HG03064 (cell line): ENCODE measurements around the gene CEP44.

ENCODE experiments used
- ATAC-seq: cut with Tn5 transposase; IDR thresholded peaks from one replicate; pipeline ENCODE4 v1.9.1; 2021; ENCODE audit warnings: low read depth; ENCODE audit not compliant: unreplicated experiment

Gene CEP44

GRCh38 chr4:174380699-174381439, 97.2 kb downstream of the CEP44 start:
- ATAC-seq = no peak

DNA sequence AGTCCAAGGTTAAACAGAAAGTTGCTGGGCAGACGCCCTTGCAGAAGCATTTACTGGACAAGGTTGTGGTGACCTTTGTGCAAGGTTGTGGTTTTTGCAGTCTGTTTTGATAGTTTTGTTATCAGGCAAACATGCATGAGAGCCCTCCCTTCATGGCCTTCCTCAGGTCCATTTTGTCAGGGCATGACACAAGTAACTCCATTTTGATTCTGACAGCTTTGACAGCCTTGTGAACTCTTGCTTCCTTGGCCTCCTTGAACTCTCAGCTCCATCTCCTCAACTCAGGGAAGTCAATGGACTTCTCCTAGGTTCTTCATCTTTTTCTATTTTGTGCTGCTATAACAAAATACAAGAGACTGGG, 97.7 kb downstream of the CEP44 start:
- no peak for ATAC-seq
